ENCODE data around the gene UNK. TPM values are rescaled to one million over a fixed set of nuclear protein-coding genes. Genes with fewer than 3 reads are reported as not detected.

UNK gene
- total and polyA plus RNA-seq, 9 of the 15 experiments (the other 6 are each of a cell fraction or from before 2014, with no cell fraction given): 12.8 to 38.6 (median 24.8) TPM

DNA sequence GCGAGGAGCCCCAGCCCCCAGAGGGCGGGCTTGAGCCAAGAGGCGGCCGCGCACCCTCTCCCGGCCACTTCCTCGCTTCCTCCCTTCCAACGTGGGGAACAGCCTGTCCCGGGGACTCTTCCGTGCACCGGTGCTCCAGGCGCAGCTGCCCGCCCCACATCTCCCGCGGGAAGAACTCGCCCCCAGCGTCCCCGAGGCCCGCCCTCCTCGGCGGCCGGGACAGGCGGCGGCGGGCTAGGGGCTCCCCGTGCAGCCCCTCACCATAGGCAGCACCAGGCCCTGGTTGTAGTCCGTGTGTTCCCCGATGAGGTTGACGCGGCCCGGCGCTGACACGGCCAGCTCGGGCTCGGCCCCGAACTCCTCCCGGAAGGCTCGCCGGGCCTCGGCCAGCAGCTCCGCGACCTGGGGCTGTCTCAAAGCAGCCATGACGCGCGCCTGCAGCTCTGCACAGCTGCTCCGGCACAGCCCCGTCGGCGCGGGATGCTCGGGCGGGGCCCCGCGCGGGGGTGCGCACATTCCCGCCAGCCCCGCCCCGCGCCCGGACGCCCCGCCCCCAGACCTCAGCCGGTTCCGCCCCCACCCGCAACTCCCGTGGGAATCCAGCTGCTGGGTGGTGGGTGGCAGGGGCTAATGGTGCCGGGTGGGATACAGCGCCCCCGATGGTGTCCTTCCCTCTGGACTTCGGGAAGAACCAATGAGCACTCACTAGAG, 19.7 kb upstream of the UNK start, which contains the start of gene GALK1 (continued):
- TF ChIP-seq BCLAF1 (IDR thresholded peaks at IDR 0.05; ENCODE audit: borderline replicate concordance in 1 of 2, control insufficient read depth in 1 of 2, low read depth in 2 of 2, low read length in 1 of 2) (no peak), PTTG1 (tag; IDR thresholded peaks at IDR 0.05; ENCODE audit: low read depth) (no peak), NEUROD1 (IDR thresholded peaks at IDR 0.05; ENCODE audit: borderline replicate concordance, low read depth, low read length, partially characterized antibody) (no peak), PHTF2 (CRISPR knock-in tag; IDR thresholded peaks at IDR 0.05) (no peak), RERE (CRISPR knock-in tag; IDR thresholded peaks at IDR 0.05; ENCODE audit: borderline replicate concordance) (no peak), DIDO1 (tag; IDR thresholded peaks at IDR 0.05; ENCODE audit: low read depth) (no peak), HDAC1 (IDR thresholded peaks at IDR 0.05) (peak in 1 of 2 experiments; percentile 88; a peak in 2 of 4 replicates), SUPT5H (IDR thresholded peaks at IDR 0.05) (peak; percentile 55; the same call in 1 of the 2 replicates), ZNF644 (tag; IDR thresholded peaks at IDR 0.05; ENCODE audit: low read depth) (no peak), CXXC5 (CRISPR knock-in tag; IDR thresholded peaks at IDR 0.05) (peak; percentile 58), E2F5 (CRISPR knock-in tag; IDR thresholded peaks at IDR 0.05) (0 out of 2 replicates have a peak, but pooled peaks have one; percentile 32), MAFG (tag; conservative IDR thresholded peaks at IDR 0.05) (no peak), NR2C2 (CRISPR knock-in tag; IDR thresholded peaks at IDR 0.05) (no peak; the same call in 1 of the 2 replicates), NR2C2 (tag; IDR thresholded peaks at IDR 0.05) (no peak; the same call in 1 of the 2 replicates), TGIF2 (CRISPR knock-in tag; IDR thresholded peaks at IDR 0.05) (no peak), ZNF586 (CRISPR knock-in tag; conservative IDR thresholded peaks at IDR 0.05) (no peak)
- TF ChIP-seq, protein P1, sequence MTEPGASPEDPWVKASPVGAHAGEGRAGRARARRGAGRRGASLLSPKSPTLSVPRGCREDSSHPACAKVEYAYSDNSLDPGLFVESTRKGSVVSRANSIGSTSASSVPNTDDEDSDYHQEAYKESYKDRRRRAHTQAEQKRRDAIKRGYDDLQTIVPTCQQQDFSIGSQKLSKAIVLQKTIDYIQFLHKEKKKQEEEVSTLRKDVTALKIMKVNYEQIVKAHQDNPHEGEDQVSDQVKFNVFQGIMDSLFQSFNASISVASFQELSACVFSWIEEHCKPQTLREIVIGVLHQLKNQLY (CRISPR knock-in tag; conservative IDR thresholded peaks at IDR 0.05): no peak
